Neural cell (in vitro differentiated cells): ENCODE results near the gene TSPEAR. TPM values are rescaled to one million over a fixed set of nuclear protein-coding genes. Genes with fewer than 3 reads are reported as not detected.

ENCODE experiments used
- H2AFZ ChIP-seq: fragments of 200-600, 300-800 bp; sonication (generic), shearing (Covaris generic); 2 replicates; pipeline ENCODE4 v1.6.0; 2014; ENCODE audit warnings: low read depth, mild to moderate bottlenecking, antibody characterized with exemption, low read length, moderate library complexity
- H3F3A ChIP-seq: fragments of 200-600 bp; shearing (Covaris generic); 2 replicates; pipeline ENCODE4 v1.6.1; 2016; ENCODE audit warnings: mild to moderate bottlenecking, moderate library complexity, mixed read lengths, antibody characterized with exemption, low read length; ENCODE audit not compliant: insufficient read depth, poor library complexity, severe bottlenecking
- H3K27ac ChIP-seq: fragments of 200-600, 300-800 bp; sonication (generic), shearing (Covaris generic); 2 replicates; pipeline ENCODE4 v1.5.1; 2014; ENCODE audit warnings: mild to moderate bottlenecking, low read length, moderate library complexity
- H3K27me3 ChIP-seq: fragments of 300-800, 200-600 bp; sonication (generic), shearing (Covaris generic); 2 replicates; pipeline ENCODE4 v1.6.0; 2014; ENCODE audit warnings: mild to moderate bottlenecking, low read depth, low read length, moderate library complexity; ENCODE audit not compliant: insufficient read depth
- H3K36me3 ChIP-seq: fragments of 300-800, 200-600 bp; sonication (generic), shearing (Covaris generic); 2 replicates; pipeline ENCODE4 v1.5.1; 2014; ENCODE audit warnings: mild to moderate bottlenecking, antibody characterized with exemption, low read length, moderate library complexity; ENCODE audit not compliant: insufficient read depth
- H3K4me2 ChIP-seq: fragments of 300-800, 200-600 bp; sonication (generic), shearing (Covaris generic); 2 replicates; pipeline ENCODE4 v1.6.0; 2014; ENCODE audit warnings: mild to moderate bottlenecking, low read length
- H3K4me3 ChIP-seq: fragments of 300-800, 200-600 bp; sonication (generic), shearing (Covaris generic); 2 replicates; pipeline ENCODE4 v1.5.1; 2014; ENCODE audit warnings: mild to moderate bottlenecking, low read length, moderate library complexity
- H3K79me2 ChIP-seq: fragments of 200-600 bp; shearing (Covaris generic); replicated peaks from 2 replicates; pipeline ENCODE4 v1.6.0; 2014; ENCODE audit warnings: mild to moderate bottlenecking, low read length, moderate library complexity; ENCODE audit not compliant: insufficient read depth
- H3K9ac ChIP-seq: fragments of 300-800, 200-600 bp; sonication (generic), shearing (Covaris generic); 2 replicates; pipeline ENCODE4 v1.6.1; 2016; ENCODE audit warnings: mild to moderate bottlenecking, low read length, mixed read lengths
- H3K9me2 ChIP-seq: fragments of 200-600 bp; shearing (Covaris generic); 2 replicates; pipeline ENCODE4 v1.6.1; 2016; ENCODE audit warnings: mild to moderate bottlenecking, low read length, mixed read lengths; ENCODE audit not compliant: insufficient read depth
- H3K9me3 ChIP-seq: fragments of 200-600, 300-800 bp; sonication (generic), shearing (Covaris generic); 2 replicates; pipeline ENCODE4 v1.6.1; 2016; ENCODE audit warnings: mild to moderate bottlenecking, mixed run types, low read length, moderate library complexity, mixed read lengths
- H4K20me1 ChIP-seq: fragments of 200-600 bp; shearing (Covaris generic); 2 replicates; pipeline ENCODE4 v1.6.1; 2016; ENCODE audit warnings: mild to moderate bottlenecking, mixed run types; ENCODE audit not compliant: insufficient read depth
- CTCF ChIP-seq: fragments of 450-650 bp; IDR thresholded peaks from 2 replicates; pipeline ENCODE4 v1.5.1; 2014; ENCODE audit warnings: antibody characterized with exemption, mild to moderate bottlenecking, moderate library complexity; ENCODE audit not compliant: poor library complexity, severe bottlenecking
- EP300 ChIP-seq: fragments of 450-650 bp; conservative IDR thresholded peaks from 2 replicates; pipeline ENCODE4 v1.6.1; 2014; ENCODE audit warnings: antibody characterized with exemption, mild to moderate bottlenecking, moderate library complexity; ENCODE audit not compliant: poor library complexity, severe bottlenecking
- EZH2 ChIP-seq: fragments of 200-600, 300-800 bp; shearing (Covaris generic), sonication (generic); IDR thresholded peaks from 2 replicates; pipeline ENCODE4 v1.6.1; 2014; ENCODE audit warnings: antibody characterized with exemption, low read length, borderline replicate concordance, mild to moderate bottlenecking; ENCODE audit not compliant: insufficient read depth, poor library complexity, severe bottlenecking
- MXI1 ChIP-seq: fragments of 450-650 bp; conservative IDR thresholded peaks from 2 replicates; pipeline ENCODE4 v1.6.1; 2014; ENCODE audit warnings: antibody characterized with exemption, mild to moderate bottlenecking; ENCODE audit not compliant: poor library complexity, severe bottlenecking
- POLR2AphosphoS5 ChIP-seq: IDR thresholded peaks from 2 replicates; pipeline ENCODE4 v1.6.1; 2012
- RAD21 ChIP-seq: fragments of 450-650 bp; conservative IDR thresholded peaks from 2 replicates; pipeline ENCODE4 v1.6.1; 2014; ENCODE audit warnings: antibody characterized with exemption, mild to moderate bottlenecking, moderate library complexity
- REST ChIP-seq: IDR thresholded peaks from 2 replicates; pipeline ENCODE4 v1.6.1; 2012; ENCODE audit warnings: borderline replicate concordance
- SMC3 ChIP-seq: fragments of 450-650 bp; conservative IDR thresholded peaks from 2 replicates; pipeline ENCODE4 v1.6.1; 2014; ENCODE audit warnings: antibody characterized with exemption, mild to moderate bottlenecking, moderate library complexity; ENCODE audit not compliant: poor library complexity
- TAF1 ChIP-seq: IDR thresholded peaks from 2 replicates; pipeline ENCODE4 v1.6.1; 2012; ENCODE audit warnings: low read depth
- polyA plus RNA-seq: library from polyadenylated mRNA; depleted of rRNA; stranded (reverse); fragments of >200 nt; gene quantifications from 2 replicates; pipeline ENCODE4 v1.2.3, GENCODE V29; 2014

Gene TSPEAR
- polyA plus RNA-seq, 1 donor from 2014 or later, result 0.19 TPM

- no peaks in the 10 kb centered on the region for H3K79me2 ChIP-seq
- H3K9me2 ChIP-seq, result no peaks in the 10 kb centered on the region
- no peak overlapping the region for H2AFZ ChIP-seq
- H3K36me3 ChIP-seq, result no peaks in the 10 kb centered on the region
- no peak overlapping the region for H3K4me3 ChIP-seq
- H3K9me3 ChIP-seq, result no peaks in the 10 kb centered on the region
- H3K4me2 ChIP-seq, result no peak overlapping the region
- no peaks in the 10 kb centered on the region for H3F3A ChIP-seq
- H4K20me1 ChIP-seq, result no peaks in the 10 kb centered on the region
- no peaks in the 10 kb centered on the region for H3K27me3 ChIP-seq
- H3K27ac ChIP-seq, result no peak overlapping the region
- no peak overlapping the region for H3K9ac ChIP-seq
- TF ChIP-seq MXI1 (no peak), SMC3 (no peak), EZH2 (no peak), REST (no peak), POLR2AphosphoS5 (no peak), CTCF (no peak), RAD21 (no peak), EP300 (no peak), TAF1 (no peak)
These were observed 178.1 kb downstream of the TSPEAR start for GRCh38 chr21:44533121-44533890.

- Histone ChIP-seq H3K27me3 (no peaks in the 10 kb centered on the region), H3K9ac (no peak overlapping the region), H3K9me2 (no peaks in the 10 kb centered on the region), H3F3A (no peaks in the 10 kb centered on the region), H3K4me3 (no peak overlapping the region), H4K20me1 (no peaks in the 10 kb centered on the region), H3K36me3 (no peaks in the 10 kb centered on the region), H3K27ac (no peak overlapping the region), H2AFZ (no peak overlapping the region), H3K79me2 (no peaks in the 10 kb centered on the region), H3K9me3 (no peaks in the 10 kb centered on the region), H3K4me2 (no peak overlapping the region)
- TF ChIP-seq TAF1, result no peak
- TF ChIP-seq SMC3, result no peak
- no peak for TF ChIP-seq RAD21
- no peak for TF ChIP-seq EP300
- no peak for TF ChIP-seq MXI1
- TF ChIP-seq CTCF, result no peak
- no peak for TF ChIP-seq REST
- no peak for TF ChIP-seq EZH2
- no peak for TF ChIP-seq POLR2AphosphoS5
These were observed 178.7 kb downstream of the TSPEAR start for GRCh38 chr21:44532712-44533111.
